Upper lobe of left lung (tissue), 6 donors: ENCODE data around the gene C1GALT1C1L. TPM values are rescaled to one million over a fixed set of nuclear protein-coding genes. Genes with fewer than 3 reads are reported as not detected.
A peak's percentile ranks its signal among the peaks of the same experiment; 100 is the strongest.
"Not testable (repeated sequence)": the region's sequence is repeated elsewhere in the genome, so short reads cannot be mapped to it uniquely, and the experiment has no call there.

Experiments used
- ATAC-seq, 2 donors: fragments of 200-7000 bp; cut with Tn5 transposase; one replicate each; pipeline ENCODE4 v1.9.1; 2022; ENCODE audit warnings: mild to moderate bottlenecking in 2 of 2, moderate library complexity in 2 of 2; ENCODE audit not compliant: low FRiP score in 2 of 2
- DNase-seq, 2 donors: peaks; one replicate each; pipeline ENCODE4 v3.0.0-alpha.2; 2019 to 2020
- H3K27ac ChIP-seq, 4 donors: fragments of 200-600 bp; sonication (generic); one replicate each; pipeline ENCODE4 v1.5.1; 2016 to 2019
- H3K27me3 ChIP-seq, 4 donors: fragments of 200-600 bp; sonication (generic); one replicate each; pipeline ENCODE4 v1.5.1; 2017 to 2019
- H3K36me3 ChIP-seq, 4 donors: fragments of 200-600 bp; sonication (generic); one replicate each; pipeline ENCODE4 v1.5.1; 2016 to 2019
- H3K4me1 ChIP-seq, 4 donors: fragments of 200-600 bp; sonication (generic); one replicate each; pipeline ENCODE4 v1.5.1; 2018 to 2019
- H3K4me3 ChIP-seq, 4 donors: fragments of 200-600 bp; sonication (generic); one replicate each; pipeline ENCODE4 v1.5.1; 2017 to 2019; ENCODE audit warnings: mild to moderate bottlenecking in 2 of 4, moderate library complexity in 1 of 4
- H3K9me3 ChIP-seq, 4 donors: fragments of 200-600 bp; sonication (generic); one replicate each; pipeline ENCODE4 v1.5.1; 2018 to 2019
- CTCF ChIP-seq, 6 experiments: fragments of 450-650 bp in 4 of 6; fragments of 200-600 bp in 2 of 6; sonication (generic) in 2 of 6; IDR thresholded peaks; one replicate each; pipeline ENCODE4 v1.5.1; 2016 to 2019; ENCODE audit warnings: antibody characterized with exemption in 6 of 6
- EP300 ChIP-seq, 4 donors: sonication (generic); formaldehyde crosslinking; IDR thresholded peaks; one replicate each; pipeline ENCODE4 v1.5.1; 2017; ENCODE audit warnings: antibody characterized with exemption in 4 of 4, control low read depth in 2 of 4
- POLR2A ChIP-seq, 4 donors: fragments of 450-650 bp; IDR thresholded peaks; one replicate each; pipeline ENCODE4 v1.5.1; 2016 to 2017; ENCODE audit warnings: antibody characterized with exemption in 4 of 4, mild to moderate bottlenecking in 2 of 4
- POLR2AphosphoS5 ChIP-seq, 2 donors: sonication (generic); formaldehyde crosslinking; IDR thresholded peaks; one replicate each; pipeline ENCODE4 v1.5.1; 2017; ENCODE audit warnings: antibody characterized with exemption in 2 of 2
- WGBS, 2 donors: methylation state at CpG; one replicate each; pipeline ENCODE4 v1.1.5; 2017 to 2018; 5-methylcytosine and 5-hydroxymethylcytosine counted together
- total RNA-seq, 6 donors: library from RNA; depleted of rRNA in 4 of 6; stranded (reverse); fragments of >200 nt in 4 of 6; gene quantifications; one replicate each; pipeline versions ENCODE4 v1.1.0 to v1.2.1, GENCODE V29; 2016 to 2021
- donor health status: DM: no; HTN: no; CAD: no; lungs with moderate emphysema.
- donor health status: DM: no; HTN: yes; CAD: no; lungs with severe emphysema.

The C1GALT1C1L gene
- total RNA-seq, 6 donors from 2014 or later: 0.77 to 2.5 TPM; not detected in 4

- peaks cover 0 to 2% (median 0%) of the 10 kb centered on the region in 4 donors for H3K4me1 ChIP-seq
- no peaks in the 10 kb centered on the region for H3K27me3 ChIP-seq
- TF ChIP-seq CTCF (IDR thresholded peaks at IDR 0.05): no peak
- TF ChIP-seq POLR2A (IDR thresholded peaks at IDR 0.05): no peak
- no peak for TF ChIP-seq POLR2AphosphoS5 (IDR thresholded peaks at IDR 0.05)
- no peak for TF ChIP-seq EP300 (IDR thresholded peaks at IDR 0.05)
- ATAC-seq (peak in 1 of 2 donors; percentile 28), DNase-seq (no peak)
- H3K27ac ChIP-seq: peak overlapping the region in 2 of 4 donors; percentile 17 to 31
- WGBS, 2 donors: 82% methylated on average over 6 of the region's 6 CpGs
- H3K36me3 ChIP-seq: peaks cover 0 to 17% (median 0%) of the 10 kb centered on the region in 4 donors
- no peaks in the 10 kb centered on the region for H3K9me3 ChIP-seq
- H3K4me3 ChIP-seq: no peak overlapping the region
These were observed 31.9 kb upstream of the C1GALT1C1L start for GRCh38 chr2:43708178-43708577.

GRCh38 chr2:43707255-43708015 lies 31.2 kb upstream of the C1GALT1C1L start:
- Histone ChIP-seq H3K4me3 (no peak overlapping the region), H3K4me1 (peaks cover 0 to 2% (median 0%) of the 10 kb centered on the region in 4 donors), H3K9me3 (no peaks in the 10 kb centered on the region), H3K27ac (peak overlapping the region in 3 of 4 donors; percentile 17 to 35 (median 31)), H3K27me3 (no peaks in the 10 kb centered on the region), H3K36me3 (peaks cover 0 to 10% (median 0%) of the 10 kb centered on the region in 4 donors)
- WGBS, 2 donors: 54 to 64% methylated on average over 7 of the region's 7 CpGs
- TF ChIP-seq POLR2AphosphoS5 (IDR thresholded peaks at IDR 0.05) (no peak), CTCF (IDR thresholded peaks at IDR 0.05) (no peak), POLR2A (IDR thresholded peaks at IDR 0.05) (no peak), EP300 (IDR thresholded peaks at IDR 0.05) (no peak)
- DNase-seq (peak in 1 of 2 donors; percentile 29), ATAC-seq (peak; percentile 65 to 97)

GRCh38 chr2:43701111-43701510 lies 24.9 kb upstream of the C1GALT1C1L start:
- ATAC-seq: no peak
- no peaks in the 10 kb centered on the region for H3K36me3 ChIP-seq
- TF ChIP-seq POLR2A (IDR thresholded peaks at IDR 0.05): no peak
- no peak for TF ChIP-seq EP300 (IDR thresholded peaks at IDR 0.05)

GRCh38 chr2:43699761-43700160 lies 23.5 kb upstream of the C1GALT1C1L start:
- no peak for DNase-seq
- WGBS, 2 donors: 64 to 70% methylated on average over 3 of the region's 3 CpGs
- Histone ChIP-seq H3K27me3 (no peaks in the 10 kb centered on the region), H3K4me3 (no peak overlapping the region), H3K36me3 (peaks cover 0 to 4% (median 0%) of the 10 kb centered on the region in 4 donors), H3K27ac (no peak overlapping the region), H3K9me3 (no peaks in the 10 kb centered on the region), H3K4me1 (no peaks in the 10 kb centered on the region)
- no peak for TF ChIP-seq POLR2A (IDR thresholded peaks at IDR 0.05)
- ATAC-seq: no peak

More at GRCh38 chr2:43701111-43701510, 24.9 kb upstream of the C1GALT1C1L start:
- no peak for DNase-seq
- Histone ChIP-seq H3K4me1 (no peaks in the 10 kb centered on the region), H3K4me3 (no peak overlapping the region), H3K9me3 (no peaks in the 10 kb centered on the region), H3K27ac (peak overlapping the region in 1 of 4 donors; percentile 13), H3K27me3 (no peaks in the 10 kb centered on the region)

- not testable (repeated sequence) for ATAC-seq, H3K36me3 ChIP-seq, DNase-seq, H3K4me1 ChIP-seq, H3K27ac ChIP-seq, H3K9me3 ChIP-seq, H3K27me3 ChIP-seq, H3K4me3 ChIP-seq
- 82 to 84% methylated on average over 6 of the region's 6 CpGs for WGBS, 2 donors
These were observed 21.9 kb upstream of the C1GALT1C1L start for GRCh38 chr2:43698140-43698539.

GRCh38 chr2:43692428-43692994 lies 16.3 kb upstream of the C1GALT1C1L start:
- H3K4me1 ChIP-seq: no peaks in the 10 kb centered on the region
- H3K27me3 ChIP-seq: no peaks in the 10 kb centered on the region
- H3K9me3 ChIP-seq: no peaks in the 10 kb centered on the region
- WGBS, 2 donors: 62 to 69% methylated on average over 5 of the region's 5 CpGs
- no peak overlapping the region for H3K4me3 ChIP-seq
- ATAC-seq: no peak
- DNase-seq: no peak
- no peak overlapping the region for H3K27ac ChIP-seq
- TF ChIP-seq POLR2AphosphoS5 (IDR thresholded peaks at IDR 0.05): no peak
- no peak for TF ChIP-seq CTCF (IDR thresholded peaks at IDR 0.05)
- TF ChIP-seq POLR2A (IDR thresholded peaks at IDR 0.05): no peak
- TF ChIP-seq EP300 (IDR thresholded peaks at IDR 0.05): no peak
- peaks cover 0 to 4% (median 0%) of the 10 kb centered on the region in 4 donors for H3K36me3 ChIP-seq
